RCC 7860 (cell line): ENCODE data around the gene RGS3.

Experiments
- DNase-seq: peaks from one replicate; pipeline ENCODE4 v3.0.0-alpha.2; 2015; ENCODE audit warnings: low spot score
- FAIRE-seq: peaks from 2 replicates; lab custom pipeline; 2012; peaks lifted over from hg19 to GRCh38; lab: Jason Lieb, UNC

Gene RGS3

DNA sequence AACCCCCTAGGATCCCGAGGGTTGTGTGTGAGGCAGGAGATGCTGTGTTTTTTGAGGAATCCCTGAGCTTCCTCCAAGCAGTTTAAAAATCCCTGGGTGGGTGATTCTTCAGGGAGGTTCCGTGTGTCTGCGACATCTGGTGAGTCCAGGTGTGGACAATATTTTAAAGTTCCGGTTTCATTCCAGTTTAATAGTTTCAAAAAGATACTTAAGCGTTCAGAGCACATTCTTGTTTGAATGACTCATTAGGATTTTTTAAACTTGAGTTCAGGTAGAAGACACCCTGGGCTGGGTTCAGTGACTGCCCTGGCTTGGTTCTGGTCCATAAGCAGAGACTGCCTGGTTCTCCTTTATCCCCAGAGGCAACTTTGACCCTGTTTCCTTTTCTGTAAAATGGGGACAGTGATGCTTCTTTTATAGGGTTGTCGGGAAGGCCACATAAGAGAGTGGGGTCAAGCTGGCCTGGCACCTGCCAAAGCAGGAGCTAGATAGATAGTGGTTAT, 119.2 kb downstream of the RGS3 start:
- no peak for DNase-seq
- FAIRE-seq = no peak

DNA sequence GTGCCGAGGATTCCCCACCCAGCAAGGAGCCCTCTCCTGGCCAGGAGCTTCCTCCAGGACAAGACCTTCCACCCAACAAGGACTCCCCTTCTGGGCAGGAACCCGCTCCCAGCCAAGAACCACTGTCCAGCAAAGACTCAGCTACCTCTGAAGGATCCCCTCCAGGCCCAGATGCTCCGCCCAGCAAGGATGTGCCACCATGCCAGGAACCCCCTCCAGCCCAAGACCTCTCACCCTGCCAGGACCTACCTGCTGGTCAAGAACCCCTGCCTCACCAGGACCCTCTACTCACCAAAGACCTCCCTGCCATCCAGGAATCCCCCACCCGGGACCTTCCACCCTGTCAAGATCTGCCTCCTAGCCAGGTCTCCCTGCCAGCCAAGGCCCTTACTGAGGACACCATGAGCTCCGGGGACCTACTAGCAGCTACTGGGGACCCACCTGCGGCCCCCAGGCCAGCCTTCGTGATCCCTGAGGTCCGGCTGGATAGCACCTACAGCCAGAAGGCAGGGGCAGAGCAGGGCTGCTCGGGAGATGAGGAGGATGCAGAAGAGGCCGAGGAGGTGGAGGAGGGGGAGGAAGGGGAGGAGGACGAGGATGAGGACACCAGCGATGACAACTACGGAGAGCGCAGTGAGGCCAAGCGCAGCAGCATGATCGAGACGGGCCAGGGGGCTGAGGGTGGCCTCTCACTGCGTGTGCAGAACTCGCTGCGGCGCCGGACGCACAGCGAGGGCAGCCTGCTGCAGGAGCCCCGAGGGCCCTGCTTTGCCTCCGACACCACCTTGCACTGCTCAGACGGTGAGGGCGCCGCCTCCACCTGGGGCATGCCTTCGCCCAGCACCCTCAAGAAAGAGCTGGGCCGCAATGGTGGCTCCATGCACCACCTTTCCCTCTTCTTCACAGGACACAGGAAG, 120.2 kb downstream of the RGS3 start:
- FAIRE-seq = no peak
- DNase-seq = no peak

DNA sequence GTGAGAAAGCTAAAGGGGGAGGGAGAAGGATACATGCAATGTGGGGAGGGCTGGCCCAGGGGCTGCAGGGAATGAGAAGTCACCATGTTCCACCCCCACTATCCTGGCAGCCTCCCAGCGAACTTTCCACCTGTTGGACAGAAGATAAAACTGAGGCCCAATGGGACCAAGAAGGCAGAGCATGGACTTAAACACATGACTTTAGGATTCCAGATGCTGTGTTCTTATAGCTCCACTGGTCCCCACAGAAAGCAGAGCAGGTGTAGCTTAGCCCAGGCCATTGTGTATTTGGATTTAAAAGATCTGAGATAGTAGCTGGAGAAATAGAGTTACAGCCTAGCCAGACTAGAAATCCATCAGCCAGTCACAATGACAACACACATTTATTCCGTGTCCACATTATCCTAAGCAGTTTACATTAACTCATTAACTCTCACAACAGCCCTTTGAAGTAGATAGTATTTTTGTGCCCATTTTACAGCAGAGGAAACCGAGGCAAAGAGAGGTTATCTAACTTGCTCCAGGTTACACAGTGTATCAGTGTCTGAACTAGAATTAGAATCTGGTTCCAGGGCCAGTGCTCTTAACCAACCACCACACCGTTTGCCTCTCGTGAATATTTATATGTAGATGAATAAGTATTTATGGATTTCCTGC, 121.0 kb downstream of the RGS3 start:
- no peak for DNase-seq
- FAIRE-seq = no peak

DNA sequence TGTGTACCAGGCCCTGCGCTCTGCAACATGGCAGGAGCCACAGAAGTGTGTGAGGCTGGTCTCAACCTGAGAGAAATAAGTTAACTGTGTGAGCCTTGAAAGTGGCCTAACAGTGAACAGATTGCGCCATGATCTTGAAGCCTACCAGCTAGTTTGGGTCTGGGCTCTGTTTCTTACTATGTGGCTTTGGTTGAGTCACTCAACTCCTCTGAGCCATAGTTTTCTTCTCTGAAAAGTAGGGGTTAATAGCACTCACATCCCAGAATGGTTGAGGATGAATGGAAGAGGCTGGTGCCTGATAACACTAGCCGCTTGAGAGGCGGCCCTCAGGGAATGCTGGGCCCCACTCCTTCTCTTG, 121.5 kb downstream of the RGS3 start:
- FAIRE-seq (no peak), DNase-seq (no peak)

DNA sequence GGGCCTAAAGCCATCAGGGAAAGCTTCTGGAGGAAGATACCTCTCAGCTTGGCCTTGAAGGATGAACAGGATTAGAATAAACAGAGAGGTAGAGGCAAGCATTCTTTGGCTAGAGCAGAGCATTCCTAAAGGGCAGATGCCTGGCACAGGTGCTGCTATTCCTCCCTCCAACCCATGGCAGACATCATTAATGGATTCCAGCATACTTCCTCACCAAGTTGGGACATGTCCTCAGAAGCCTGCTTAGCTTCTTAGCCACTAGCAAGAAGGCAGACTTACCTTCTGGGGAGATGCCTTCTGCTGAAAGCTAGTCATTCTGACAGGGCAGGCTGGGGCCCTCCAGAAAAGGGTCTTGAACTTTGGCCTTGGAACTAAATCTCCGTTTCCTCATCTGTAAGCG, 122.0 kb downstream of the RGS3 start:
- FAIRE-seq (no peak), DNase-seq (no peak)

DNA sequence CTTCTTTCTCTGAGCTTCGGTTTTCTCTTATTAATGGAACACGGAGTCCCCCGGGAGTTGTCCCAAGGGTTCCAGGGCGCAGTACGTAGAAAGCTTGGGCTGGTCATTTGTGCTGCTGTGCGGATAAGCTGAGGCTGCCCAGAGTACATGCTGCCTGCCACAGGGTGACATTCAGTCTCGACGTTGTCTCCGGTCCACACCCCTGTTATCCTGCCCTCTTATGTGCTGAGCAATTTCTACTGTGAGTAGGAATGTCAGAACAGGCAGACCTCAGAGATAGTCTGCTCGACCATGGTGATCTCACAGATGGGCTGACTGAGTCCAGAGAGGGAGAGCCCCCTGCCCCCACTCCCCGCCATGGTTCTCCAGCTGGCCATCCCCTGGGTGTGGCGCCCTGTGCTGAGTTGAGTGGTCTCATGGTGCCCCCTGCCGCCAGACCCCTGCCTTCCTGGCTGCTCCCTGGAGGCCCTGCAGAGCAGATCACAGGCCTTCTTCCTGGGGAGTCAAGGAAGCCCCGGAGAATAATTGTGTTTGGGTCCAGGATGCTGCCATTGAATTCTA, 124.0 kb downstream of the RGS3 start:
- DNase-seq = no peak
- FAIRE-seq = no peak

DNA sequence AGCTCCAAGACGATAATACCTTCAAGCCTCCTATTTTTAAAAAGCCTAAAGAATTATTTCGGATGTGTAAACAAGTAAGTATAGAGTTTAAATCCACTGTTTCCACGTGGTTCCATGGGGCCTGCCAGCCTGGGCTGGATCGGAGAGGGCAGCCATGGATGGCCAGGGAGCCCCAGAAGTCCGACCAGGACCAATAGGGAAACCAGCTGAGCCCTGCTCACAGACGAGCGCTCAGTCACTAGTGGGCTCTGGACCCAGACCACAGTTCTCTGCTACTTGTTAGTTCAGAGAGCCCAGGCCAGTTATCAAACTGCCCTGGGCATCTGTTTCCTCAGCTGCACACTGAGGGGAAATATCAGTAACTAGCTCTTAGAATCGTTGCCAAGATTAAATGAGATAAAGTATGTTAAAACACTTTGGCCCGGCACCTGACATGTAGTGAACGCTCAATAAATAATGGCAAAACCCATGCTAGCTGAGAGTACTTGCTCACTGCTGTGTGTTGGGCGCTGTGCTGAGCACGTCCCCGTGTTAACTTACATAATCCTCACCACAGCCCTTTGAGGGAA, 124.8 kb downstream of the RGS3 start:
- DNase-seq (no peak), FAIRE-seq (no peak)

DNA sequence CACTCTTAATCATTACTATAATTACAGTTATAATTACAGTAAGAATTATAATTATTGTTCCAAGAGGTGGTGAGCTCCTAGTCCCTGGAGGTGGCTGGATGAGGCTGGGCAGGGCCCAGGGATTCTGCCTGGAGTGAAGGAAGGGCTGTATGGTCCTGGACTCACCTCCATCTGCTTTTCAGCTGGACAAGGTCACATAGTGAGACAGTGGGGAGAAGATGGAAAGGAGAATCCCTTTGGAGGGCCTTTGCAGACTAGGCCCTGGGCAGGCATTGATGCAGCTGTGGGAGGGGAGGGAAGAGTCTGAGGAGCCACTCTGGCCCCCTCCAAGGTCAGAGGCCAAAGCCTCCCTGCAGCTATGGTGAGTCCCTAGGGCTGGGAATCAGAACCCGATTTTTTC, 125.4 kb downstream of the RGS3 start:
- no peak for FAIRE-seq
- DNase-seq = no peak

DNA sequence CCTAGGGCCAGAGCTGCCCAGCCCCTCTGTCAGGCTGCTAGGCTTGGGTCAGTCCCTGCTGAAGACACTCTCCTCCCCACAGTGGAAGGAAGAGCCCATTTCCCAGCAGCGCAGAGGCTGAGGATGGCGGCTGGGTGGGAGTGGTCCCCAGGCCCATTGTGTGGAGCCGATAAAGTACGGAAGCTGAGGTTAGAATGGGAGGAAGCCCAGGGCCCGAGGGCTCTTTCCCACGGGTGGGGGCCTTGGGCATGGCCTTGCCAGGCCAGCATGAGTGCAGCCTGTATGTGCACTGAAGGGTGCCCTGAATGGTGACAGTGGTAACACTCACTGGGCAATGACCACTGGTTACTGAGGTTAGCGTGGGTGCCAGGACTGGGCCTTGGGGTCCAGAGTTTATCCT, 125.9 kb downstream of the RGS3 start:
- no peak for DNase-seq
- no peak for FAIRE-seq

DNA sequence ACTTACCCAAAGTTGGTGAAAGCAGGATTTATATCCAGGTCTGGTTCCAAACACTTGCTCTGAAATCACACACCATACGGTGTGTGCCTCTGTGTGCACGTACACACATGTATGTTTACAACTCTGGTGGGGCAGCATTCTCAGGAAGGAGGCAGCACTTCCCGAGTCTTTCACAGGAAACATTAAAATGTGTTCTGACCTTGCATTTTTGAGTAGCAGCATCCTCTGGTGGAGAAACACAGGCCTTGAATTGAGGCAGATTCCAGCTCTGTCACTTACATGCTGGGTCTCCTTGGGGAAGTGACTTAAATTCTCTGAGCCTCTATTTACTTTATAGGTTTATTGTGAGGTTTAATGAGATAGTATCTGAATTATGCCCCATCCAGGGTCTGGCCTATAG, 126.4 kb downstream of the RGS3 start:
- DNase-seq = peak; percentile 42
- no peak for FAIRE-seq

DNA sequence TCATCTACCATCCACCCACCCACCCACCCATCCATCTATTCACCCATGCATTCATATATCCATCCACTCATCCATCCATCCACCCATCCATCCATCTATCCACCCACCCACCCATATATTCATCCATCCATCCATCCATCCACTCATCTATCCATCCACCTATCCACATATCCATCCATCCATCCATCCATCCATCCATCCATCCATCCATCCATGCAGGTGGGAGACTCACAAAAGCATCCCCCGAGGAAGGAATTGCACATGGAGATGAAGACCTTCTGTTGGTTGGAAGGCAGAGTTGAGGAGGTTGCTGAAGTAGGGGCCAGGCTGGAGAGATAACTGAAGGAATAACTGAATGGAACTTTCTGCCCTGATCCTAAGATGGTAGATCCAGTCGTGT, 126.9 kb downstream of the RGS3 start:
- DNase-seq (no peak), FAIRE-seq (no peak)

DNA sequence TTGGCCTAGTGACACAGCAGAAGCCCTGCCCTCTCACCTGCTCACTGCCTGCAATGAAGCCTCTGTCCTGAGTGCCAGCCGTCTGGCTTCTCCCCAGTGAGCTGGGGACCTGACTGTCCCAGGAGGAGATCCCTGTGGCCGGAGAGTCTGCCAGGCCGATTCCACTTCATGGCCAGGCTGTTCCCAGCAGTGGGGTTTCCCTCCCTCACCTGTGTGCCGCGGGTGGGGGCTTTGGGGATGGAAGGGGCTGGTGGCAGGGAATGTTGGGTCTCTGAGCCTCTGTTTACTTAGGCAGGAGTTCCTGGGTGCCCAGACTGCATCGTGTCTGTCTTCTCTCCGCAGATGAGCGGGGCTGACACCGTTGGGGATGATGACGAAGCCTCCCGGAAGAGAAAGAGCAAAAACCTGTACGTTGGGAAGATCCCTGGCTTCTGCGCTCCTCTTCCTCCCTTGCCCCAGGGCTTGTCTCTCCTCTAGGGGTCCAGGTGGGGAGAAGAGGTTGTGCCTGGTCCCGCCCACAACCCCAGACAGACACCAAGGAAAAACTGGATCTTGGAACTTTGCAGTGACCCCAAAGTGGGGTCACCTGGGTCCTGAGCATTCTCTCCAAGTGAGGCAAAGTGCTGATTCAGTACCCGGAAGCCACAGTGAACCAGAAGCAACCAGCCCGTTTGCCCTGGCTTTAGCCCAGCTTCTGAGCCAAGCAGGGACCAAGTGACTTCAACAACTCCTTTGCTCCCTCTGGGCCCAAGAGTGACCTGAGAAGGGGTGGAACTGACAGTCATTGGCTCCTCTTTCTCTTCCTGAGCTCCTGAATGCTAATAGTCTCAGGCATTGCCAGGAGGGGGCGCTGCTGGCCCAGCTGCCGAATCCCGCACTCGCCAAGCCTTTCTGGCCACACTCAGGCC, 127.7 kb downstream of the RGS3 start:
- DNase-seq (peak; percentile 75), FAIRE-seq (peak; percentile 66)

DNA sequence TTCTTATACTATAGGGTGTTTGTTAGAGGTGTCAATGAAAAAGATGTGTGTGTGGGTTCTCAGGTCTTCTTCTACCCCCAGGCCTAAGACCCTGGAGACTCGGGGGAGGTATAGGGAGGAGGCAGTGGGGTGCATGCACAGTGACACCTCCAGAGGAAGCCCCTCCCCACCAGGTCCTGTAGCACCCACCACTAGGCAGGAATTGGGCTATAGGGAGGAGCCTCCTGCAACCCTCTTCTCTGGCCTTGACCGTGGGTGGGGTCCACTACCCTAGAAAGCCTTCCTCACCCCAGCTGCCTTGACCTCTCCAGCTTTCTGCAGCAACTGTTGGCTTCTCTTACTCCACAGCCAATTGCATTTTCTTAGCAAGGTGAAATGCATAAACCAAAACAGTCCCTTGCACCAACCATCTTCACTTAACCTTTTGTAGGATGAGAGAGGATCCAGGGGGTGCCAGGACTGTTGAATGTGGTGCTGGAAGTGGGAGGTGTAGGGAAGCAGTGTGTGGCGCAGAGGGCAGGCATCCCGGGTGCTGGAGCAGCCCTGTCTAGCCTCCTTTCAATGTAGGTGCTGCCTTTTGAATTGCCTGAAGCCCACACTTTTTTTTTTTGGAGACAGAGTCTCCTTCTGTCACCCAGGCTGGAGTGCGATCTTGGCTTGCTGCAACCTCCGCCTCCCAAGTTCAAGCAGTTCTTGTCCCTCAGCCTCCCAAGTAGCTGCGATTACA, 128.5 kb downstream of the RGS3 start:
- FAIRE-seq = no peak
- DNase-seq = no peak

DNA sequence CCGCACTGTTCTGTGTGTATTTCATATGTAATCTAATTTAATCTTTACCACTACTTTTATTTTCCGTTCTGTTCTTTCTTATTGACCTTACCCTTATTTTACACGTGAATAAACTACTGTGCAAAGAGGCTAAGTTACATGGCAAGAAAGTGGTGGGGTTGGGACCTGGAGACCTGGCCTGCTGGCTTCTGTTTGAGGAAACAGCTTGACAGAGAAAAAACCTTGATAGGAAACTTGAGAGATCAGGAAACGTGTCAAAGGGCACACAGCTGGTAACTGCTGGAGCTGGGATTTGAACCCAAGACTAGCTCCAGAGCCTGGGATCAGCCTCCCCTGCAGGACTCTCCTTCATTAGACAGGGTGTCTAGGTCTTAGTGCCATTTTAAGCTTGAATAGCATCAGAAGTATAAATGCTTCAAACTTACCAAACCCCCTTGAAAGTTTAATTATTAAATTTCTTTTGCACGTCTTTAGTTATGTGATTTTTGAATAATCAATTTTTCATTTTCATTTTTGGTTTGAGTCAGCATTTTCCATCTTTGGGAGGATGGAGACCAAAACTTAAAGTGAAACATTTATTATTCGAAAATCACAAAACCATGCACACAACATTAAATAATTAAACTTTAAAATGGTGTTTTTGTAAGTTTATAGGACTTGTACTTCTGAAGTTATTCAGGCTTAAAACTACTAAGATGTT, 129.5 kb downstream of the RGS3 start:
- peak; percentile 7 for FAIRE-seq
- DNase-seq = no peak

DNA sequence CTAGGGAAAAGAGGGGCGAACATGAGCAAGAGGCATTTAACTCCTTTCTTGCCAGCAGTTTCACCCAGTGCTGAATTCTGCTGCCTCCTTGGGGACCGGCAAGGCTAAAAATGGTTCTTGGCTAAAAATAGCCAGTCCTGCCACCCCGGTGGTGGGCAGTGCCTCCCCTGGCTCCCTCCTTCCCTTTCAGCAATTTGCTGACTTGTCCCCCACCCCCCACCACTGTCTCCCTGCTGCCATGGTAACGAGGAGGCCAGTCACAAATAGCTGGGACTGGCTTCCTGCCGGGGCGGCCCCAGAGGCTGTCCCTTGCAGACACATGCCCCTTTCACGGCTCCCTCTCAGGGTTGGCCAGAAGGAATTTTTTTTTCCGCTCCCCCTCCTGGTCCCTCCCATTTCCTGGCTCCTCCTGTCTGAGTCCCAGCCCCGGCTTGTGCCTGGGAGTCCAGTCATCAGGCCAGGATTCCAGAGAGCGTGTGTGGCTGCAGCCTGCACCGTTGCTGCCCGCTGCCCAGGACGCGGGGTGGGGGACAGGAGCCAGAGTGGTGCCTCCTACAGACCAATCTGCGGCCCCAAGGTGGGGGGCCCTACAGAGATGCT, 130.3 kb downstream of the RGS3 start:
- DNase-seq (peak; percentile 99), FAIRE-seq (peak; percentile 96)

DNA sequence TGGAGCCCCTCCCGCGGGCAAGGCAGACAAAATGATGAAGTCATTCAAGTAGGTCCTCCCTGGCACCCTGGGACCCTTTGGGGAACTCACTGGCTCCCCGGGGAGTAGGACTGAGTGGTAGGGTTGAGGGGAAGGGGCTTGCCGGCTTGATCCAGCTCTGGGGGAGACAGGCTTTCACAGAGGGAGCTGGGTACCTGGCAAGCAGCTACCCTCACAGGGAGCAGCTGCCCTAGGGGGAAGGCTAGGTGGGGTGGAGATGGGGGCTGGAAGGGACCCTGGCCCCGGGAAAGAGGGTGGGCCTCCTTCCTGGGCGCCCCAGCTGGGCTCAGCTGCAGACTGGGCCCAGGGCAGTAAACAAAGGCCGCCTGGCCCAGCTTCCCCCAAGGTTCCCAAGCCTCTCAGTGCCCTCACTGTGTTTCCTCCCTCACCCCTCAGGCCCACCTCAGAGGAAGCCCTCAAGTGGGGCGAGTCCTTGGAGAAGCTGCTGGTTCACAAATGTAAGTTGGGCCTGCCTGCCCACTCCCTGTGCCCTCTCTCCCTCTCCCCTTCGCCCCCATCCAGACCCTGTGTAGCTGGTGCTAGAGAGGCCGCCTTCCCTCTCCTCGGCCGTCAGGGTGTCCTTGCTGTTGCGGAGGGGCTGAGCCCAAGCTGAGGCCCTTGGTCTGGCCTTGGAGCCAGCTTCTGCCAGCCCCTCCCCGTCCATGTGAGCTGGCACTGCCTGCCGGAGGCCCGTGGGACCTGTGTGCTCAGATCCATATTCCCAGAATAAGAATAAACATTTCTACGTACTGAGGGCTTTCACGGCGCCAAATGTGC, 131.2 kb downstream of the RGS3 start:
- DNase-seq (no peak), FAIRE-seq (no peak)

DNA sequence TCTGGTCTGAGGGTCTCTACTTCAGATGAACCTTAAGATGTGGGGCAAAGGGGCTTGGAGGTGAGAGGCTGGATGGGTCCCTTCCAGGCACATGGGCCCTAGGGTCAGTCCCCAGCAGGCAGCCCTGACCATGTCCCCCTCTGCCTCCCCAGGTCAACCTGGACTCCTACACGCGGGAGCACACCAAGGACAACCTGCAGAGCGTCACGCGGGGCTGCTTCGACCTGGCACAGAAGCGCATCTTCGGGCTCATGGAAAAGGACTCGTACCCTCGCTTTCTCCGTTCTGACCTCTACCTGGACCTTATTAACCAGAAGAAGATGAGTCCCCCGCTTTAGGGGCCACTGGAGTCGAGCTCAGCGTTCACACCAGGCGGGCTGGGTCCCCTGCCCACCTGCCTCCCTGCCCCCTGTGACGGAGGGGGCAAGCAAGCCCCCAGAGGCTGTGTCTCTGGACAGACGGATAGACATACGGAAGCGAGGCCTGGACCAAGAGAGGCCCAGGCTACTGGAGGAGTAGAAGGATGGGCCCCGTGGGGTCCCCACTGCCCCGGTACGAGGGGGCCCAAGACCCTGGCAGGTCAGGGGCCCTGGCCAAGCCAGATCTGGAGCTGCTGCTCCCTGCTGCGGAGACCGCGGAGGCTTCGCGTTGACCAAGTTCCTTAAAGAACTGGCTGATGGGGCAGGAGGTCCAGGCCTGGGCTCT, 133.2 kb downstream of the RGS3 start:
- FAIRE-seq = no peak
- no peak for DNase-seq
